Coronary artery (tissue), 2 donors: ENCODE data around the gene ADCY9.

Source experiments
- DNase-seq: peaks from one replicate; pipeline ENCODE4 v3.0.0-alpha.2; 2017; ENCODE audit warnings: low spot score
- H3K27ac ChIP-seq, 2 donors: fragments of 200-600 bp; sonication (generic); one replicate each; pipeline ENCODE4 v1.5.1; 2016 to 2019
- H3K4me3 ChIP-seq: fragments of 200-600 bp; sonication (generic); 2 replicates; pipeline ENCODE4 v1.5.1; 2016; ENCODE audit warnings: mild to moderate bottlenecking, moderate library complexity
- TF ChIP-seq, protein P1 (sequence below): fragments of 200-600 bp; sonication (generic); IDR thresholded peaks from one replicate; pipeline ENCODE4 v1.5.1; 2019; ENCODE audit warnings: antibody characterized with exemption

The ADCY9 gene

DNA sequence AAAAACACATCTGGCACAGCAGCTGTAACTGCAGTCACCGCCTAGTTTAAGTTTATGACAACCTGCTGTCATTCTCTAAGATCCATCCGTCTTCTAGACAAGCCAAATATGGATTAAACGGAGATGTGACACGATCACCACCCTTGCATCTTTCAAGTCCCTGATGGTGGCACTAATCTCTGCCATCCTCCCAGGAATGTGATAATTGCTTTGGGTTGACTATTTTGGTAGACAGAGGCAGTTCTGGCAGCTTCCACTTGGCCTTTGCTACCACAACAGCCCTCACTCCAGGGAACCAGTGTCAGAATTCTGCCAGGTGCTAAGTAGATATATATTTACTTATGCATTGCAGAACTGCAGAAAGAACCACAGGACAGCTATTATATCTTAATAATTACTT lies 81.3 kb downstream of the ADCY9 start:
- no peak overlapping the region for H3K27ac ChIP-seq
- TF ChIP-seq, protein P1, sequence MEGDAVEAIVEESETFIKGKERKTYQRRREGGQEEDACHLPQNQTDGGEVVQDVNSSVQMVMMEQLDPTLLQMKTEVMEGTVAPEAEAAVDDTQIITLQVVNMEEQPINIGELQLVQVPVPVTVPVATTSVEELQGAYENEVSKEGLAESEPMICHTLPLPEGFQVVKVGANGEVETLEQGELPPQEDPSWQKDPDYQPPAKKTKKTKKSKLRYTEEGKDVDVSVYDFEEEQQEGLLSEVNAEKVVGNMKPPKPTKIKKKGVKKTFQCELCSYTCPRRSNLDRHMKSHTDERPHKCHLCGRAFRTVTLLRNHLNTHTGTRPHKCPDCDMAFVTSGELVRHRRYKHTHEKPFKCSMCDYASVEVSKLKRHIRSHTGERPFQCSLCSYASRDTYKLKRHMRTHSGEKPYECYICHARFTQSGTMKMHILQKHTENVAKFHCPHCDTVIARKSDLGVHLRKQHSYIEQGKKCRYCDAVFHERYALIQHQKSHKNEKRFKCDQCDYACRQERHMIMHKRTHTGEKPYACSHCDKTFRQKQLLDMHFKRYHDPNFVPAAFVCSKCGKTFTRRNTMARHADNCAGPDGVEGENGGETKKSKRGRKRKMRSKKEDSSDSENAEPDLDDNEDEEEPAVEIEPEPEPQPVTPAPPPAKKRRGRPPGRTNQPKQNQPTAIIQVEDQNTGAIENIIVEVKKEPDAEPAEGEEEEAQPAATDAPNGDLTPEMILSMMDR, result no peak
- DNase-seq, result no peak
- H3K4me3 ChIP-seq, result no peak overlapping the region

DNA sequence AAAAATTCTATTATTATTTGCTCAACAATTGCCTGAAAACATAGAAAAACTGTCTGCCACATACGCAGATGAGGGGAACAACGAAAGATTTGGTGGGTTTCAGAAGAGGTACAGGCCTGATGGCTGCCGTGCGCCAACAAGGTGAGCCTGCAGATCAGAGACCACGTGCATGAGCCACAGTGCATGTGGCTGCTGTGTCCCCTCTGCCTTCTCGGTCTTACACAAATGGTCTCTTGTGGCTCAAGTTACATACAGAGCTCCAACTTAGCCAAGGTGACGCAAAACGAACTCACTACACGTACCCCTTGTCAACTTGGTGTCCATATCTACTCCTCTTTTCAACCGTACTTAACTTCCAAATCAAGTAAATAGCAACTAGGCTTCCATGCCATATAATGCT lies 82.3 kb downstream of the ADCY9 start:
- DNase-seq, result no peak
- Histone ChIP-seq H3K4me3 (no peak overlapping the region), H3K27ac (no peak overlapping the region)
- TF ChIP-seq, protein P1, result no peak

- no peak for DNase-seq
- TF ChIP-seq, protein P1, result no peak
- Histone ChIP-seq H3K27ac (no peak overlapping the region), H3K4me3 (no peak overlapping the region)
Observed at GRCh38 chr16:4032768-4033167, 83.5 kb downstream of the ADCY9 start.

- Histone ChIP-seq H3K27ac (no peak overlapping the region), H3K4me3 (no peak overlapping the region)
- no peak for DNase-seq
- TF ChIP-seq, protein P1, result no peak
Observed at GRCh38 chr16:4028144-4028543, 88.1 kb downstream of the ADCY9 start.

DNA sequence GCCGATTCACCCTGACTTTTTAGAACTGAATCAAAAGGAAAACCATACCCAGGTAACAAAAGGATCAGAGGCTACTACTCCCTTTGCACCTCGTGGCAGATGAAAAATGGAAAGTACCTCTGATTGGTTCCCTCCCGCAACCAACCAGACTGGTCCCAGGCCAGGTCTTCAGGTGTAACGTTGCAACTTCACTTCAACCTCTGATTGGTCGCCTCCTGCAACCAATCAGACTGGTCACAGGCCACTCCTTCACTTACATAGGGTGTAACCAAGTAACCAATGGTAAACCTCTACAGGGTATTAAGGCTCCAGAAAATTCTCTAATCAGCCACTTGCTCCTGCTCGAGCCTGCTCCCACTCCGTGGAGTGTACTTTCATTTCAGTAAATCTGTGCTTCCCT lies 89.4 kb downstream of the ADCY9 start:
- Histone ChIP-seq H3K4me3 (no peak overlapping the region), H3K27ac (no peak overlapping the region)
- TF ChIP-seq, protein P1, result no peak
- no peak for DNase-seq

DNA sequence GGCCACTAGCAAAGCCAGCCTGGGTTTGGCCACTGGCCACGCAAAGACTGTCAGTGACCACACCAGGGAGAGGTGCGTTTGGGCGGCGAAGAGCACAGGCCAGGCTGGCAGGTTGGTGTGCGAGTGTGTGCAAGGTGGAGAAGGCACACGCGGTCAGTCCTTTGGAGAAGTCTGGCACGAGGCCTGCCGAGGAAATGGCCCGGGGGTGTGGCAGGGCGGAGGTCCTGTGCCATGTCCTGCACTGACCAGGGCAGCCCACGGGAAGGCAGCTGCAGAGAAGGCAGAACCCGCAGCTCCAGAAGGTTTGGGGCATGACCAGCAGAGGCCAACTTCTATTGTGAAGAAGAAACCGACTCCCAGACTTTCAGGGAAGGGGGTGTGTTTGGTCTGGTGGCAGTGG lies 90.8 kb downstream of the ADCY9 start:
- TF ChIP-seq, protein P1, result no peak
- DNase-seq, result no peak
- Histone ChIP-seq H3K4me3 (no peak overlapping the region), H3K27ac (no peak overlapping the region)

DNA sequence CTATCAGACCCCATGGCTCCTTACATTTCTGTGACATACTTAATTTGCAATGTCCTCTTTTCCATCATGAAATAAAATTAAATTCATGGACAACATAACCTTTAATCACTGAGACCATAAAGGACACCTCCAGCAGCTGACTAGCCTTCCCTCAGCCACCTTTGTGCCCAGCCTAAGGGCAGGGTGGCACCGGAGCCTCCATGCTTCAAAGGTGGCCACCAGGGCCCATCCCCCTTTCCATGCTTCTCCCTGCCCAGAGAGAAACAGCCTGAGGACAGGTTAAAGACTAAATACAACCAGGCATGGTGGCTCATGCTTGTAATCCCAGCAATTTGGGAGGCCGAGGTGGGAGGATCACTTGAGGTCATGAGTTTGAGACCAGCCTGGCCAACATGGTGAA lies 94.3 kb downstream of the ADCY9 start:
- no peak for DNase-seq
- TF ChIP-seq, protein P1, result no peak
- no peak overlapping the region for H3K27ac ChIP-seq
- H3K4me3 ChIP-seq, result no peak overlapping the region
